Astrocyte of the cerebellum (primary cell): Measurements from ENCODE around the gene SLC38A4.

Experiments
- DNase-seq: peaks from one replicate; pipeline ENCODE4 v3.0.0-alpha.2; 2011; ENCODE audit warnings: low read depth
- H3K4me3 ChIP-seq: 2 replicates; pipeline ENCODE4 v1.5.1; 2011; ENCODE audit warnings: mild to moderate bottlenecking, low read depth, low read length, moderate library complexity
- in situ Hi-C: cut with HindIII; loops from 2 replicates; pipeline ENCODE4 v1.10.0; 2017; ENCODE audit warnings: low sequenced_read_pairs
- TF ChIP-seq, protein P1 (sequence below): IDR thresholded peaks from 2 replicates; pipeline ENCODE4 v1.5.1; 2012; ENCODE audit warnings: low read length, low read depth, moderate library complexity, mild to moderate bottlenecking; ENCODE audit errors: missing control alignments

Gene SLC38A4

DNA sequence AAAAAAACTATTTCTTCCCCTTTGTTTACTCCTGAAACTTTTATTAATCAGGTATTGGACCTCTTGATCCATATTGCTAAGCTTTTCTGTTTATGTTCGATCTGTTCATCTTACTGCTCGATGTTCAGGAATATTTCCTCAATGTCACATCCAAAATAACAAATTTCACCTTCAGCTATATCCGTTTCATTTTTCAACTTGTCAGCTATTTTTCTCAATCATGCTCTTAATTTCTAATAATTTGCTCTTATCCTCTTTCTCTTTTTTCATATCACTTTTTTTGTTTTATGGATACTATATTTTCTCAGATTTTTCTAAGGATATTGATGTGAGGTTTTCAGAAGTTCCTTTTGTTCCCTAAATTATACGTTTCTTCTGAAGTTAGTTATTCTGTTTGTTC is 29.8 kb downstream of the SLC38A4 start:
- H3K4me3 ChIP-seq: no peak overlapping the region
- in situ Hi-C loops: no loop called here
- TF ChIP-seq, protein P1, sequence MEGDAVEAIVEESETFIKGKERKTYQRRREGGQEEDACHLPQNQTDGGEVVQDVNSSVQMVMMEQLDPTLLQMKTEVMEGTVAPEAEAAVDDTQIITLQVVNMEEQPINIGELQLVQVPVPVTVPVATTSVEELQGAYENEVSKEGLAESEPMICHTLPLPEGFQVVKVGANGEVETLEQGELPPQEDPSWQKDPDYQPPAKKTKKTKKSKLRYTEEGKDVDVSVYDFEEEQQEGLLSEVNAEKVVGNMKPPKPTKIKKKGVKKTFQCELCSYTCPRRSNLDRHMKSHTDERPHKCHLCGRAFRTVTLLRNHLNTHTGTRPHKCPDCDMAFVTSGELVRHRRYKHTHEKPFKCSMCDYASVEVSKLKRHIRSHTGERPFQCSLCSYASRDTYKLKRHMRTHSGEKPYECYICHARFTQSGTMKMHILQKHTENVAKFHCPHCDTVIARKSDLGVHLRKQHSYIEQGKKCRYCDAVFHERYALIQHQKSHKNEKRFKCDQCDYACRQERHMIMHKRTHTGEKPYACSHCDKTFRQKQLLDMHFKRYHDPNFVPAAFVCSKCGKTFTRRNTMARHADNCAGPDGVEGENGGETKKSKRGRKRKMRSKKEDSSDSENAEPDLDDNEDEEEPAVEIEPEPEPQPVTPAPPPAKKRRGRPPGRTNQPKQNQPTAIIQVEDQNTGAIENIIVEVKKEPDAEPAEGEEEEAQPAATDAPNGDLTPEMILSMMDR: no peak
- DNase-seq: no peak

DNA sequence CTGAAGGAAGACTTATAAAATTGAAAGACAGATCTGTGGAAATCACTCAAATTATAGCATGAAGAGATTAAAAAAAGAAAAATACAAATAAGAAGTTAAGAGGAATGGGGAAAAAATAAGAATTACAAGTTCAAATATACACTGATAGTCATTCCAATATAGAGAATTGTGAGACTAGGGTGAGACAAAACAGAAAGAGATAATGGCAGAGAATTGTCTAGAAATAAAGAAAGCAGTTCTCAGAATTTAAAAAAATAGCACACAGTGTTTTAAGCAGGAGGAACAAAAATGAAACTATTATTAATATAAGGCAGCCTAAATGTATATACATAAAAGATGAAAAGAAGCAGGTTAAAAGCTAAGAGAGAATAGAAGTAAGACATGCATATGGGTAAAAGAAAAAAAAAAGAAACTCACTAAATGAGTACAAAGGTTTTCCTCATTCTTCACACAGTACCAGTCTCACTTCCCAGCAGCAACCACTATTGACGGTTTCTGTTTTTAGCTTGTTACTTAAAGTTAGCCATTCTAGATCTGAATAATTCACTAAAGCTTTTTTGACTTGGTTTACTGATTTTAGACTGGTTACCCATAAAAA is 31.1 kb downstream of the SLC38A4 start:
- TF ChIP-seq, protein P1: no peak
- no peak for DNase-seq
- in situ Hi-C loops: no loop called here
- no peak overlapping the region for H3K4me3 ChIP-seq

DNA sequence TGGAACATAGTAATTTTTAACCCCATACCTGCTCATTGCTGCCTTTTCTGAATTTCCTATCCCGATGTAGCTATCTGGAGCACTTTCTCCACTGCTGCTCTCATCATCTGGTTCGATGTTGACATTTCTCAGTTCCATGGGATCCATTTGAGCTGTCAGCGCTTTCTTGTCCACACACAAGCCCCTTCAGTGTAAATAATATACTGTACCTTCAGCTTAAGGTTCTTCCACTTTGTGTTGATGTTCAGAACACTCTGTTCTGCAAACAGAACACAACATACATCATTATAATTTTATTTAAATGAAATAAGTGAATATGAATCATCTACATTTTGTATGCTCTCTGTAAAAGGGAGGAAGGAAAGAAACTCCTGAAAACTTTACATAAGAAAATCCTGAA is 32.9 kb downstream of the SLC38A4 start:
- in situ Hi-C loops: no loop called here
- TF ChIP-seq, protein P1: no peak
- DNase-seq: no peak
- H3K4me3 ChIP-seq: no peak overlapping the region

DNA sequence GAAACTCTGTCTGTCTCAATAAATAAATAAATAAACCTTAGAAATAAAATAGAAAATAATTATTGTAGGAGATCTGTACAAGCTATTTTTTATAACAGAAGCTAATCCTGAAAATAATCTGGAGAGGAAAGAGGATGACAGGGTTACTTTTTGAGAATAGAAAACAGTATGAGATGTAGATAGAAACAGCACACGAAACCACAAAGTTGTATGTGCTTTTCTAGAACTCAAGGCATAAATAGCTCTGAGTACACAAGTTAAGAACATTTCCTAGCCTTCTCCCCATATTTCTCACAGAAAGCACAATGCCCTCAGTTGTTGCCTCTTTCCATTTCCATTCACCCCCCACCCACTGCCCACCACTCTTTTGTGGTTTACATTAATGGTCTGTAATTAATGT is 35.7 kb downstream of the SLC38A4 start:
- in situ Hi-C loops: no loop called here

DNA sequence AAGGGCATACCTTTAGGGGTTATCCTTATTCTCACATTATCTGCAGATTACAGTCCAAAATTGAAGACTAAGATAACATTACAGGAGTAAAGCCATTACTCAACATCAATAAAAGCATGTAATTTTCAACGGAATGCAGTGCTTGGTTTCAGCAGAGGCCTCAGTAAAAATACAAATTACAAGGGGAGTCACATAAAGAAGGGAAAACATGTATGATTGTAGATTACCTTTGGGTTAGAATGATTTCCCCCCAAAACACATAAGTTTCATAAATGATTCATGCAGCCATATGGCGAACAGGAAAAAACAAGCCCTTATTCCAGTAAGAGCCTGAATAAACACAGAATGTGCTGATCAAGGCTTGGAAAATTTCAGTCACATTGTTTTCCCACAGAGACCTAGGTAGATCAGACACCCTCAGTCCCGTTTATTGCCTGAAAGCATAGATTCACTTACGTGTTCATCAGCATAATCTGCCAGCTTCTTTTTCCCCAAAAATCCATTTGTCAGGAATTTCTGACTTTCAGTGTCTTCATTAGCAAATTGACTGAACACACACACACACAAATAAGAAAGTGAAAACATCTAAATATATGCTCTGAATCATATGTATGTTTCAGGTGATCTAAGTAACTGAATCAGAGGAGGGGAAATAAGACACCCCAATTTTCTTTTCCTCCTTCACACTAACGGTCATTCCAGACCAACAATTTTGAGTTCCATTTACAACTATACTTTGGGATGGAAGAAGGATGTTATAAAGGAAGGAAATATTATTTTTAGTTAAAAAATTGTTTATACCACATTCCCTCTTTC is 37.5 kb downstream of the SLC38A4 start:
- DNase-seq: no peak
- TF ChIP-seq, protein P1: no peak
- H3K4me3 ChIP-seq: no peak overlapping the region
- in situ Hi-C loops: no loop called here

More for the DNA sequence above, 35.7 kb downstream of the SLC38A4 start:
- H3K4me3 ChIP-seq: no peak overlapping the region
- TF ChIP-seq, protein P1: no peak
- DNase-seq: no peak

DNA sequence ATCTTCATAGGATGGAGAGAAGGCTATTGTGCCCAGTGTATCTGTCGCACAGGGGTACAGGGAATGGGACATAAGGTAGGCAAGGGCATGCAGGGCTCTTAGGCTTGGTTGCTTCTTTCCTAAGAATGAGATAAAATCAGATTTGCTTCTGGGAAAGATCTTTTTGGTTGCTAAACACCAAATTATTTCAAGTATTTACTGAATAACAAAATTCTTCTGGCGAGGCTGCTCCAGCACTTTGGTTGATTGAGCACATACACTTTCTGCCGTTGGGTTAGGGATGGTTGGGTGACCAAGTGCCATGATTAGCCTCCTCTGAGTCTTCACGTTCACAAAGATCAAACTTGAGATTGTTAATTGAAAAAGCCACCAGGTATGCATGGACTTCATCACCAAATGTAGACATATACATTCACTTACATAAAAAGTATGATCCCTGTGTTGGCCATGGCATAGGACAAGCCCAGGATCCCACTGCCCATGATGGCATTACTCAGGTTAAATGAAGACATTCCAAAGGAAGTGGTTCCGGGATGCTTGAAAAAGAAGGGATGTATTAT is 38.2 kb downstream of the SLC38A4 start:
- no peak for DNase-seq
- TF ChIP-seq, protein P1: no peak
- no peak overlapping the region for H3K4me3 ChIP-seq
- in situ Hi-C loops: no loop called here
